GM21515 (cell line): ENCODE data around the gene NSMCE1.

ENCODE experiments used
- ATAC-seq: cut with Tn5 transposase; IDR thresholded peaks from one replicate; pipeline ENCODE4 v1.9.1; 2021; ENCODE audit not compliant: unreplicated experiment

Gene NSMCE1

DNA sequence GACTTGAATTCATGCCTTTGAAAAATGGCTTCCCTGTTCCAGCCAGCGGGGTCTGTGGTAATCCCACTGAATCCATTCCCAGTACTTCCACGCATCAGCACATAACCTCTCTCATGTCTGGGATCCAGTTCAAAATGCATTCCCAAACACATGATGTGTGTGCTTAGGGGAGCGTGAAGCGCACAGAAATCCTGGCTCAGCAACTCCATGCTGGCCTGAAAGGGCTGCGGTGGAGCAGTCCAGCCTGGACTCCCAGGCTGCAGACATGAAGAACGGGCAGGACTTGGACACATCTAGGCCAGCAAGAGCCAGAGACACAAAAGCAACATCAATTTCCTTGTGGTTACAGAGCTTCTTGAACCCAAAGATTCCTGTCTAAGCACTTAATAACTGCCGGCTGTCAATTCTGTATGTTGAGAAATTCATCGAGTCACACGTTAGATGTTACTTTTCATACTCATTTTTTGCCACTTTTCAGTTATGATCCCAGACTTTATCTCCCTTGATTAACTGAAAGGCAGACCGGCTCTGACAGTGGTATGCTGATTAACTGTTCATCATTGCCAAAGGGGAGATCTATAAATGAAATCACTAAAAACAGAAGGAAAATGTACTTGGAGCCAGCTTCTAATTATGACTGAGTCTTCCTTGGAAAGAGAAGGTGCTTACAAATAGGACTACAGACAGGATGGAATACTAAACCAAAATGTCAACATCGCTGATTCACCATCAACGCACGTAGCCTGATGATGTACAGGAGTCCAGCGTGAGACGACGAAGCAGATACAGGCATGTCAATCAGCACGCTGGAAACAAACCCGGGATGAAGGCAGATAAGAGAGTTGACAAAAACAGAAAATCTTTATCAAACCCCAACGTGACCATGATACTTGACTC lies 23.0 kb downstream of the NSMCE1 start:
- no peak for ATAC-seq

DNA sequence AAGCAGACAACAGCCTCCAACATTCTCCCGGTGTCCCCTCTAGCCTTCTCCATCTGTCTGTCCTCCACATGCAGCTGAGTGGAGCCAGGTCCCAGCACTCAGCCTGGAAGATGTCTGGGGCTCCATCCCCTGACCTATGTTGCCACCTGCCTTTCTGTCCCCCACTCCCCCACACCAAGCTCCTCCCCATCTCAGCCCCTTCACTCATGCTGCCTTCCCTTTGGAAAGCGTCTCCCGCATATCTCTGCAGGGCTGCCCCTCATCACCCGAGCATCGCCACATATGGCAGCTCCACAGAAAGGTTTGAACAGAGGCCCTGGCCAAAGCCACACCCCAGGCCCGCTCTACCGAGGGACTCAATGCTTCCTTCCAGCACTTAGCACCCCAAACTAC lies 24.2 kb downstream of the NSMCE1 start:
- no peak for ATAC-seq

DNA sequence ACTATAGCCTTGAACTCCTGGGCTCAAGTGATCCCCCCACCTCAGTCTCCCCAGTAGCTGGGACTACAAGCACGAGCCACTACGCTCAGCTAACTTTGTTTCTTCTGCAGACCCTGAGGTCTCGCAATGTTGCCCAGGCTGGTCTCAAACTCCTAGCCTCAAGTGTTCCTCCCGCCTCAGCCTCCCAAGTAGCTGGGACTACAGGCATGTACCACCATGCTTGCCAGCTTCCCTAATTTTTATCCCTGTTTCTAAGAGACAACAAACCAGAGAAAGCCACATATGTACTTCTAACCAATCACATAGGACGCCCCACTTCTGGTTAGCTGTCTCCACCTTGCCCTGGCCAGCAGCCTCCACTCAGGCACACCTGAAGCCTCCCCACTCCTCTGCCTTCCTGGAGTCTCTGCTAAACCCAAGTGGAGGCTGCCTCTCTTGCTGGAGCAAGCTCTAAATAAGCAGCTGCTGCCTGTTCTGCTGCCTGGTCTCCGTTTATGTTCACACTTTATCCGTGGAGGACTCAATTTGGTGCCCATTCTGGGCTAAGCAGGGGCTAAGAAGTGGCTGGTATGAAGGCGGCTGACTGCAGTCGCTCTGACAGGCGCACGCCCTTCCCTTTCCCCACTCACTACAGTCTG lies 24.7 kb downstream of the NSMCE1 start:
- ATAC-seq = no peak

DNA sequence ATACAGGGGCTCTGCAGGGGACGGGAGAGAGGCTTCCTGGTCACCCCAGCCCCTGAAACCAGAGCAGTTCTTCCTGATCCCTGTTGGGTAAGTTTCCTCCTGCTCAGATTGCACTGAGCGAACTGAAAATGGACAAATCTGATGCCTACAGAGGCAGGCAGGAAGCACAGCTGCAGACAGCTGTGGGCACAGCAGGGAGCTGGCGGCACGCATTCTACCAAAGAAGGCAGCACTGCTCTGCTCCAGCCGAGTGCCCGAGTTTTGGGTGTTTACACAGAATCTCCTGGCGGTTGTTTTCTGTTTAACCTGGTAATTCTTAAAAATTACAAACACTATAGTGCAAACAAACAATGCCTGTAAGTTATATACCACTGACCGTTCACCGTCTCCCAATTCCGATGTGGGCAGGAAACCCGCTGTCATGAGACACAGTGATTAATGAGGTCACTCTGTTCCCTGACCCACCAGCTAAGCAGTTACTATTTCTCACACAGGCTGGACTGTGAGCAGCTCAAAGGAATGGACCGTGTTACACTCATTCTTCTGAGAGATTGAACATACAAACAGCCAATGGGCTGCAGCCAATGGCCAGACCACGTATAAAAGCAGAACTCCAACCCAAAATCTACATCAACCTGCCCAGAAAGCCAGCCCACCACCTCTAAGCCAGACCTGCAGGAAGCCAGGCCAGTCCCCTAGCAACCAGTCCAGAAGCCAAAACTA lies 25.5 kb downstream of the NSMCE1 start:
- ATAC-seq = no peak

DNA sequence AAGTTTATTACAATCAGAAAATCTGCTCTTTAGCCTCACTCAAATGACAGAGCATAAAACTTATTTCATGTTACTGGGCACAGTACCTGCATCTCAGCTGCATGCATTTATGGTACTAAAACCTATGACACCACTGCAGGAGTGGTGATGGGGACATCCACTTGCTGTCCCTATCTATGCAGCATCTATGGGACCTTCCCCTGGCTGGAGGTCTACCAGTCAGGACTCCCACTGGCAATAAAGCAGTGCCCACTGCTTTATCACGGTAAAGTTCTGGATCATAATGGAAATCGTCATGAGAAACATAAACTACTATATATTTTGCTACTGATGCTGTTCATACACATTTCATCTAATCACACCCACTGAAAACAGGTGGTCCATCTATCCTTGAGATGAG lies 26.2 kb downstream of the NSMCE1 start:
- no peak for ATAC-seq

DNA sequence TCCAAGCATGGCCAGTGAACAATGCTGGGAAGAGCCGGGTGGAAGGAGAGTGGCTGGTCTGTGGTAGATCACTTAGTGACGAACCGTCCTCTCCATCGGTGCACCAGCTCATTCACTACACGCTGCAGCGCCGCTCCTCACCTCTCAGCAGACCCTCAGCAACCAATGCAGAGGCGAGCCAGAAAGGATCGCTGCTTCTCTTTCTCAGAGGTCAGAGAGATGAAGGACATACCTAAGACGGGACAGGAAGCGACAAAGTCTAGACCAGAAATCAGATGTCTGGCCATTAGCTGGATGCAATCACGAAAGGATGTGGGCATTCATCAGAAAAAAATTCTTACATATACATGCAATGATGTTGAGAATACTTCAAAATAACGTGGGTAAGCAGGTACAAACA lies 26.9 kb downstream of the NSMCE1 start:
- ATAC-seq = no peak

DNA sequence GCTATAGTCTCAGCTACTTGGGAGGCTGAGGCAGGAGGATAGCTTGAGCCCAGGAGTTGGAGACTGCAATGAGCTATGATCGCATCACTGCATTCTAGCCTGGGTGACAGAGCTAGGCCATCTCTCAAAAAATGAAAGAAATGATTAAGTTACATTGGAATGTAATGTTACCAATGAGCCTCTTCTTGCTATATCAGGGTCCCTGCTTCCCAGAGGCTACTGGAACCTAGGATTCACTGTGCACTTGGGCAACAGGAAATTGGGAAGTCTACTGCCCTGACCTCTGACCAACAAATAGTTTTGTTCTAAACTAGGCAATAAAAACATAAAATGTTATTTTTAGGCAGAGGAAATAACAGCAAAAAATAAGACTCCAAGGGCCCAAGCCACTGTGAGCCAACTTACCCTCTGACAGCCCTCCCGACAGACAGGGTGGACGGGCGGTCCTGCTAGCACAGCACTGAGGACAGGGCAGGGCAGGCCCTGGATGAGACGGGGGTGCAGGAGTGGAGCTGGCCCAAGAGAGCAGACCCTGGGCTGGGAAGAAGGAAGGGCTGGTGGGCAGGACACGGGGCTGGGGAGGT lies 27.5 kb downstream of the NSMCE1 start:
- no peak for ATAC-seq

DNA sequence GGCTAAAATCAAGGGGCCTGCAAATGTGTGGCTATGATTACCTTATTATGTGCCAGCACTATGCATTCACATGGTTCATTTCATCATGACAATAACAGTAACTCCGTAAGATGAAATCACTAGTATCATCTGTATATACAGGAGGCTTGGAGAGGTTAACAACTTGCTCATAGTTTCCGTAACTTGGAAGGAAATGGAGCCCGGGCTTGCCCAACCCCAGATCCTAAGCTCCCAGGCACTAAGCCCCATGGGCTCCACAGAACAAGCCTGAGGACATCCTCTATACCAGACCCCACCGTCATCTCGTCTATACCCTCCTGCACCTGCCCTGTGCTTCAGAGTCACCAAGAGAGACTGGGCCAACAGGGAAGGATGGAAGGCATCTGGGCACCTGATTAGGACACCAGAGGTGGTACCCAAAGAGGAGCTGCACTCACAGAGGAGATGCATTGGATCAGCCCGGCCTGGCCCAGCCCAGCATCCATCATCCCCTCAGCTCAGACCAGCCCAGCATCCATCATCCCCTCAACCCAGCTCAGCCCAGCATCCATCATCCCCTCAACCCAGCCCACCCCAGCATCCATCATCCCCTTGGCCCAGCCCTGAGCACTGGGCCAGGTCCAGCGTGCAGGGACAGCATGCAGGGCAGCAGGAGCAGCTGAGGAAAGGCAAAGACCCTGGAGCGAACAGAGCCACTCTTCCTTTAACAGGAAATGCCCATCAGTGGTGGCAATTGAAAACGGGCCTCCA lies 28.5 kb downstream of the NSMCE1 start:
- ATAC-seq = no peak

DNA sequence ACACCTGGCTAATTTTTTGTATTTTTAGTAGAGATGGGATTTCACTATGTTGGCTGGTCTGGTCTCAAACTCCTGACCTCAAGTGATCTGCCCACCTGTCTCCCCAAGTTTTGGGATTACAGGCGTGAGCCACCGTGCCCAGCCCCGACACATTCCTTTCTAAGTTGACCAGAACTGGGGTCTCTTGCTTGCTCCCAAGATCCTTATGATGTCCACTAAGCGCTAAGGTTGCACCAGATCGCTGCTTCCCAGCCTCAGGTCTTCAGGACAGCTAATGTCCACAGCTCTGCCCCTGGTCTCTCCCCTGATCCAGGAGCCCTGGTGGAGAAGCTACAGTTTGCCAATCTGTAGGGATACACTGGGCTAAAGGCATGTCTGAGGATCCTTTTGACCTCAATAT lies 29.5 kb downstream of the NSMCE1 start:
- ATAC-seq = no peak

DNA sequence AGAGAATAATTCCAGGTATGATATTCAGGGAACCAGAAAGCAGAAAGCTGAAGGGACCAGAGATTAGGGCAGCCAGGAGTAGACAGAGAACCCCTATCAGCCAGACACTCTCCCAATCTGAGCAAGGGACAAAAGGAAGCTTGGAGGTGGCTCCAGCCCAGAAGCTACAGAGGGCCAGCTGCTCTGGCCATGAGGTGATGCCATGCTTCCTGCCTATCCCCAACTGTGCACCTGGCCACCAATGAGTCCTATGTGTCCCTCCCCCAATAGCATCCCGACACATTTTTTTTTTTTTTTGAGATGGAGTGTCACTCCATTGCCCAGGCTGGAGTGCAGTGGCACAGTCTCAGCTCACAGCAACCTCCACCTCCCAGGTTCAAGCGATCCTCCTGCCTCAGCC lies 30.0 kb downstream of the NSMCE1 start:
- ATAC-seq = no peak

DNA sequence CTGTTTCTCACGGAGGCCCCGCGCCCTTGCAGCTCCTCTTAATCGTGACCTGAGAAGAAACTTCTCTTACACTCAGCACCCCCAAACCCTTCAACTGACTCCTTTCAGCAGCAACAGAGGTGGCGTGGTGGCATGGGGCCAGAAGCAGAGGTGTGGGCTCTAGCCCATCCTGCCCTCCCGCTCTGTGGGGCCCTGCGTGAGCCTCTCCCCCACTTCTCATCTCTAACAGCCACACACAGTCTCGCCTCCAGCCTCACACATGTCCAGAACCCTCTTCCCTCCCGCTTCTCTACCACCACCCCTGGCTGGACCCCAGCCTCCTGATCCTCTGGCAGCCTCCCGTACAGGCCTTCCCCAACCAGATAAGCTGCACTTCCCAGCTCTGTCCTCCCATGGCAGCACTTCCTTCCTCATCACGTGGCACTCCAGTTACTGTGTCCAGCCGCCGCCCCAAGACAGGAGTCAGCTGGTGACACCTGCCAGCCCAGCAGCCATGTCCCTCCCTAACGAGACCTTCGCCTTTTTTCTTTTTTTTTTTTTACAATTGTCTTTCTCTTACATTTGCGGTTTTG lies 30.5 kb downstream of the NSMCE1 start:
- peak; percentile 27 for ATAC-seq

DNA sequence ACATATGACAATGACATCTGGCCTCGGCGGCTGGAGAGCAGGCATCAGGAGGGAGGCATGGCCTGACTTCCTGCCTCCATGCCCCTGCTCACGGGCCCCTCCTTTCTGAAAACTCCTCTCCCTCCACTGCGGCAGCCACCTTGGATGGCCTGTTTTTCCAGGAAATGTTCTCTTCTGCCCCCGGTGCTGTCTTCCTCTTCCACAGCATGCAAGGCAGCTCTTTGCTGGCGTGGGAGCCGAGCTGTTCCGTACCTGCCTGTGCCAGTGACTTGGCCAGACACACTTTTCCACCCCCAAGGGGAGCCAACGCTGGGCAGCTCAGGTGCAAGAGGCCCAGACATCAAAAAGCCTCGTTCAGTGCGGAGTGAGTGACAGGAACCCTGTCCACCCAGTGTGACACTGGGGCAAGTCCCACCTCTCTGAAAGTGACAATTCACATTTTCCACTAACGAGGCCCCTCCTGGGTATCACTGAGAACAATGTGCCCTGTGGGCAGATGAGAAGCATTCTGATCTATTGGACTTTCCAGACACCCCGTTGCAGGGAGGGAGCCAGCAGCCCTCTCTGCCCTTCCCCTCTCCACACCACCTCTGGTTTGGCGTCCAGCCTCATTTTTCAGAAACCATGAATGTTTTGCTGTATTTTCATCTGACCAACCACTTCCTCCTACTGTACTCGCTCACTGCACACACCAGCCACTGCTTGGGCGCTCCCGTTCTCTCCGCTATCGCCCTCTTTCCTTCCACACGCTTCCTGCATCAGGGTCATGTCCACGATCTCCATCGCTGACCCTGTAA lies 31.2 kb downstream of the NSMCE1 start:
- ATAC-seq = peak; percentile 54

DNA sequence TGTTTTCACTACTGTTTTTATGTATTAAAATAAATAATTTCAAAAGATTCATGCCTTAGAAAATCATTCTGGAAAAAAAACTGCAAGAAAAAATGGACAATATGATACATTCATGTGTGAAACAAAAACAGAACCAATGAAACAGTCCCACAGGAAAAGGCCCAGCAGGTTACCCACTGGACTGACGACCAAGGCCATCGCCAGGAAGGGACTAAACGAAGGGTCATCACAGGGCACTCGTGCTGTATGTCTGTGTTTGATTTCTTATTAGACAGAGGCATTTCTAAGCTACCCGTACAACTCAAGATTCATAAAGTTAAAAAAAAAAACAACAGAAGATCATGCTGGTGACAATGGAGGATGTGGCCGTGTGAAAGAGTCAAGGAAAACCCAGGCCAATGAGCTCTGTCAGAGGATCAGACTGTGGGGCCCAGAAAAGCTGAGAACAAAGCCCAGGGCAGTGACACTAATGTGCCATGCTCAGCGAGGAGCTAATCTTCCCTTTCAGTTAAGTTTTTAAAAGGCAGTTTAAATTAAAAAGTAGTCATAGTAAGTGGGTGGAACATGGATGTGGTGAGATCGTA lies 31.8 kb downstream of the NSMCE1 start:
- ATAC-seq = no peak

DNA sequence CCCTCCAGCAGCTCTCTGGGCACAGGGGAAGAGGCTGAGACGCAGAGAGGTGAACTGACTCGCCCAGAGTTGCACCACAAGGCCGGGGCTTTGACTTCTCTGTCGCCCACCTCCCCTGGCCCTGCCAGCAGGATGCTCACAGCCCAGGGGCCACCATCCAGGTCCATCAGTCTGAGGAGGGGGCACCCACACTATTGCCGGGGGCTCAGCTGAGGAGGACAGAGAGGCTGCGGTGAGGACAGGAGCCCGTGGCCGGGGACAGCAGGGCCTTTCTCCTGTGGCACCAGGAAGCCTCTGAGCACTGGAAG lies 32.7 kb downstream of the NSMCE1 start:
- ATAC-seq = no peak

DNA sequence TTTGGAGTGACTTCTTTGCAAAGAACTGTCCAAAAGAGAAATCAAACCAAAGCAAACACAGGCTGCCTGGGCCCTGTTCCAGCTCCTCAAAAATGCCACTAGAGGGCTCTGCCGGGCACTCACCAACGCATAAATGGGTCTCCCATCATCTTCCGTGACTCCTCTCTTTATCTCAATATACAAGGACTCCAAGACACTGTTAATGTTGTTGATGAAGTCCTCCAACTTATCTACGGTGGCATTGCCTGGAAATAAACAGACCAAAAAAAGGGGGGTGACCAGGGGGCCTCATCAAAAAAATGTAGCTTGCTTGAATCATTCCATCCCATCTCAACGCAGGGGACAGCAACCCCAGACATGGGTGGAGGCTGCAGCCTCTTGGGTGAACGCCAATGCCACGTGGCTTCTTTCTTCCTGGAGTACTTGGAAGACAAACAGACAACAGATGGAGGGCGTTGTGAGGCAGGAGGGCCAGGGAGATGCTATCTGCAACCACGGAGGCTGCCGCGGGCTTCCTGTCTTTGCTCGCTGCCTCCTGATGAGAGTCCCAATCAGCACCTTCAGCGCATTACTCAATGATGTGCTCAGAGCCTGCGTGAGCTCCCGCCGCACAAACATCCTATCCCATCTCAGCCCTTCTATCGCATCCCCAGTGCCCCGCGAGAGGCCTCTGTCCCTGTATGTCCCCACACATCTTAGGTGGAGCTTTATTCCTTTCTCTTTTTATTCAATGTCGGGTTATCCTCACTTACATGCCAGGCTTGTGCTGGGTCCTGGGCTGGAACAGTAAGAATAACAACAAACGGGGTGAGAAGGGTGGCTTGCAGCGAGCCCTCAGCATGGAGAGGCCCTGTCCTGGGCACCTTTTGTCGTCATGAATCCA lies 33.3 kb downstream of the NSMCE1 start:
- no peak for ATAC-seq

DNA sequence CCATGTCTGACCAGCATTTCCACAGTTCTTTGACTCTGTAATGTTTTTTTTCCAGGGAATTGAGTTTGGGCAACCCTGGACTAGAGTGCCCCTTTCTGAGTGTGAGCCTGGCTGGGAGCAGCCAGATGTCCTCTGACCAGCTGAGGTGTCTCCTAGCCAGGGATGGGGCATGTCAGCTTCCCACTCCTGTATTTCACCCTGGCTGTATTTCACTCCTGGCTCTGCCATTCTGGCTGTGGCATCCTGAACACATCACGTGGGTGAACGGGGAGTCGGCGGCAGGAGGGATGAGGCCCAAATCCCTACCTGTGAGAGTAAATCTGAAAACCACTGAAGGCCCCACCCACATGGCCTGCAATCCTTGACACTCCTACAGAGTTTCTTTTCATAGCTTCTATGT lies 34.0 kb downstream of the NSMCE1 start:
- no peak for ATAC-seq

DNA sequence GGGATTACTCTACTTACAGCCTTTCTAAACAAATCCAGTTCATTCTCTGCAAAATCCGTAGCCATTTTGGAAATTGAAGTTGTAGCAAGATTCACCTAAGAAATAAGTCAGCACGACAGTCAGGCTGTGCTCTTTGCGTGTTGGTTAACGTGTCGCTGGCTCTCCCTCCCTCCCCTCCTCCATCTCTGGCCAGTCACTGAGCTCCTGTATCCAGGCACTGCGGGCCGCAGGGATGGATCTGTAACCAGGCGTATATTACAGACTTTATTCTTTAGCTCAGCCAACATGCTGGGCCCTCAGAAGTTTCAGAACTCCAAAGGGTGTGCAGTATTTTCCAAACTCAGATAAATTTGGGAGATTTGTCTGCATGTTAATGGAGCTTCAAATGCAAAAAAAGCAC lies 34.4 kb downstream of the NSMCE1 start:
- no peak for ATAC-seq

DNA sequence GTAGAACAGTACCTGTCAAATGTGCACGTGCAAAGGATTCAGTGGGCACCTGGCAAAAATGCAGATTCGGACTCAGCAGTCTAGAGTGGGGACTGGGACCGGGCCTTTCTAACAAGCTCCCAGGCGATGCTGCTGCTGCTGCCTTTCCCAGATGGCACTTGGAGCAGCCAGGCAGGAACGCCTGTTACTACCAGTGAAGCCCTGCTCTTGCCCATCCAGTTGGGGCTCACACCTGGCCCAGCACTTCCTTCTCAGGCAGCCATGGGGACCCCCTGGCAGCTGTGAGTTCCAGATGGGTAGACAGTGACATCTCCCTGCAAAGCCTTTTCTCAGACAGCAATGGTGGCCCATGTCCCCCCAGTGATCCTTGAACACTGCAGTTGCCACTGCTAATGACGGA lies 34.8 kb downstream of the NSMCE1 start:
- ATAC-seq = no peak
